GM12891 (cell line): Measurements from ENCODE around the gene FCN2.

Experiments used
- DNase-seq: peaks from one replicate; pipeline ENCODE4 v3.0.0; 2011; ENCODE audit warnings: low spot score; ENCODE audit not compliant: insufficient read length
- FAIRE-seq: peaks from 2 replicates; lab custom pipeline; 2011; peaks lifted over from hg19 to GRCh38; lab: Jason Lieb, UNC
- PAX5 ChIP-seq: IDR thresholded peaks from 2 replicates; pipeline ENCODE4 v1.6.1; 2011; ENCODE audit warnings: low read length, moderate library complexity, mild to moderate bottlenecking; ENCODE audit not compliant: insufficient read depth, severe bottlenecking
- POLR2A ChIP-seq: IDR thresholded peaks from 2 replicates; pipeline ENCODE4 v1.6.1; 2011; ENCODE audit warnings: low read depth, low read length, control low read depth
- POLR2AphosphoS5 ChIP-seq: IDR thresholded peaks from 2 replicates; pipeline ENCODE4 v1.6.1; 2011; ENCODE audit warnings: low read depth, low read length, control low read depth
- POU2F2 ChIP-seq: IDR thresholded peaks from 2 replicates; pipeline ENCODE4 v1.6.1; 2011; ENCODE audit warnings: low read depth, mild to moderate bottlenecking, control low read depth, low read length, moderate library complexity
- SPI1 ChIP-seq: IDR thresholded peaks from 2 replicates; pipeline ENCODE4 v1.6.1; 2011; ENCODE audit warnings: low read depth, low read length, control low read depth
- TAF1 ChIP-seq: IDR thresholded peaks from 2 replicates; pipeline ENCODE4 v1.6.1; 2011; ENCODE audit warnings: low read depth, low read length, control low read depth

Gene FCN2

DNA sequence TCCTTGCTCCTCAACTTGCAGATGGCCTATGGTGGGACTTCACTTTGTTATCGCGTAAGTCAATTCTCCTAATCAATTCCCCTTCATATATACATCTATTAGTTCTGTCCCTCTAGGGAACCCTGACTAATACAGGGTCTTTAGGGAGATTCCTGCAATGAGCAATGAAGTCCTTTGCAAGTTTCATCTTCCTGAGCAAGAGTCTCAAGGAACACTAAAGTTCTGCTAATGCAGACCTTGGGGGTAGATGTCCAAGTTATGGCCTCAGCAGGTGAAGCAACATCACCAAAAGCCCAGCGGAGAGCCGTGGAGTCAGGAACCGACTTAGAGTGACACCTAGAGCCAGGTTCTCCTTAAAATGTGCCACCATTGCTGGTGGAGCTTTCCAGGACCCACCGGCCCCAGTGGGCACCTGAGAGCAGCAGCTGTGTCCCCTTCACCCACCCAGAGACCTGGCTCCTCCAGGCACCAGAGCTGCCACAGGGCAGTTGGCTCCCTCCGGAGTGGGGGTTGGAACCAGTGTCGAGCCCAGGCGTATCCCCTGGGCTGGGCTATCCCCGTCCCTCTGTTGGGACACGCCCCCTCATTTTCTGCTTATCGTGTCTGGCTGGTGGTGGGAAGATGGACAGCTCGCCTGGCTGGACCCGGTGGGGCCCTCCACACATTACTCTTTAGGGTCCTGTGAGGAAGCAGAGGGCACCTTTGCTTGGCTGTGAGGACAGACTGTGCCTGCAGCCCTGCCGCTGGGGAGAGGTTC is 48.0 kb downstream of the FCN2 start:
- DNase-seq: no peak
- FAIRE-seq: no peak
- TF ChIP-seq POLR2AphosphoS5: no peak
- TF ChIP-seq TAF1: no peak
- TF ChIP-seq PAX5: no peak
- TF ChIP-seq POU2F2: no peak
- TF ChIP-seq POLR2A: no peak
- TF ChIP-seq SPI1: no peak

DNA sequence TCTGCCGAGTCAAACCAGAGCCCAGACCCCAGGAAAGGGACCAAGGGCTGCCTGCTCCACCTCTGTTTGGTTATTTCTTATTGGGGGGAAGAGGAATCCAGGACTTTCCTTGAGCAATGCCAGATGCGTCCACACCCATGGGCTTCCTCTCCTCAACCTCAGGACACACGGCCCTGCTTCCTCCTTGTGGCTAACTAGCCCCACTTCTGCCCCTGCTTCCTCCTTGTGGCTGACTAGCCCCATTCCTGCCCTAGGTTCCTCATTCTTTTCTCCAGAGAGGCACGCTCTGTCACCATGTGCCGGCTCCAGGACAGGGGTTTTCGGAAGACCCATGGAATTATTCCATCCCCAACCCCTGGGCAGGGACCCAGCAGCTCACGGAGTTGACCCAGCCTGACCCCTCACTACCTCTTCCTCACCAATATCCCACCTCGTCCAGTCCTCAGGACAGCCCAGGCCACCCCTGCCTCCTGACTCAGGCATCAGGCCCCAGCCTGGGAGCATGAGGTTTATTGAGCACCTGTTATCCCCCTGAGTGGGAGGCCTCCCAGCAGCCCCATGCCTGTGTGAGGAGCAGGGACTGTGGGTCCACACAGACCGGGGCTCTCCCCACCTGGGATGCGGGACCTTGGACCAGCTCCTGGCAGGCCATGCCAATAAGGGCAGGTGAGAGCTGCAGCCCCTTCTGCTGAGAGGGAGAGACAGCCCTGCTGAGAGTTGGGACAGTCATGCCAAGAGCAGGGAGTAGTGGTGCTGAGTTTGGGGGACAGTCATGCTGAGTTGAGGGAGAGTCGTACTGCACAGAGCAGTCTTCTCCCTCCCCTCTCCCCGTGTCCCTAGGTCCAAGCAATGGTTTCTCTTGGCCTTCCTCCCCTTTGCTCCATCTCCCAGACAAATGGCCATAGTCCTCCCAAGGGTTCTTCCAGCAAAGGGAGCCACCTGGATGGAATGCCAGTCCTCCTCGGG is 48.9 kb downstream of the FCN2 start:
- DNase-seq (no peak), FAIRE-seq (peak; percentile 78)
- TF ChIP-seq POLR2AphosphoS5 (no peak), SPI1 (peak; percentile 39; the same call in 1 of the 2 replicates), POU2F2 (no peak)

DNA sequence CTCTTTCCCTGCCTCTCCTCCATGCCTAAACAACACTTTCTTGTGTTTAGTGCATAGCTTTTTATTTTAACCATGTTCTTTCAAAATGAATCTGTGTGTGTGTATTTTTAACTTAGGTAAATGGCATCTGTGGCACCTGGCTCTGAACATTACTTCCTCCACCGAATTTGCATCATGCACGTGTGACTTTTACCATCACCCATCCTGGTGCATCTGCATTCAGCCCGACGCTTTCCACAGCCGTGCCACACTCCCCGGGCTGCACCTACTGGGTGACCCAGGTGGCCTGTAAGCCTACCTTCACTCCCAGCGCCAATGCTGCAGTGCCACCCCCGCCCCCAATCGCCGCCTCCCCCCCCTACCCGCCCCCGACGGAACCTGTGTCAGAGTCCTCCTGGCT is 49.8 kb downstream of the FCN2 start:
- peak; percentile 95 for FAIRE-seq
- DNase-seq: no peak
- TF ChIP-seq TAF1 (no peak), POLR2A (no peak), POU2F2 (peak; percentile 96), SPI1 (no peak), PAX5 (no peak), POLR2AphosphoS5 (no peak)

DNA sequence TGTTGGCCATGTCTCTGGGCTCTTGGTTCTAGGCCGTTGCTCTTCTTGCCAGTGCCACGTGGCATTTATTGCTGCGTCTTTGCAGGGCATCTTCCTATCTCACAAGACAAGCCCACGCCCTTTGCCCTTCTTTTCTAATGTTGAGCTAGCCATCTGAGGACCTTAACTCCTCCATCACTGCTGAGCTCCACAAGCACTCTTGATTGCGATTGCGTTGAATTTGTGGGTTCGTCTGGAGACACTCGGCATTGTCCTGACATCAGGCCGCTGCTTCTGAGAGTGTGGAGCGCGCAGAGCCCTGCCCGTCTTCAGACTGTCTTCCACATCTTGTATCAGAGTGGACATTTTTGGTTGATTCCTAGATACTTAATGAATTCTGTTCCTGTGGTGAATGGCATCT is 51.6 kb downstream of the FCN2 start:
- FAIRE-seq (no peak), DNase-seq (no peak)
- TF ChIP-seq TAF1: no peak
- no peak for TF ChIP-seq POLR2AphosphoS5
- TF ChIP-seq POLR2A: no peak
- no peak for TF ChIP-seq PAX5
- no peak for TF ChIP-seq SPI1
- no peak for TF ChIP-seq POU2F2

DNA sequence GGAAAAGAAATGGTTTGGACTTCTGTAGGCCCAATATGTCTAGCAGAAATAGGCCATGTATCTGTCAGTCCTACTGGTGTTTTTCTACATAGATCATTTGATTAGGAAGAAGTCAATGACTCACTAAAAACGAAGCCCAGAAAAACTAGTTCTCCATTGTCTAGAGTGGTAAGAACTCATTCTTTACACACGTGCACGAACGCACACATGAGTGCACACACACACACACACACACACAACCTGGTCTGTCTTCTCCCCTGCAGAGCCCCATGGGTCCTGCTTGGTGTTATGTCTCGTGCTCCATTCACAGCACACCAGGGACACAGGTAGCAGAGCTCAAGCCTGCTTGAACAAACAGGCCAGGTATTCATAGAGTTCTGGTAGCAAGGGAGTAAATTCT is 52.0 kb downstream of the FCN2 start:
- FAIRE-seq (peak; percentile 58), DNase-seq (no peak)
- no peak for TF ChIP-seq POLR2AphosphoS5
- TF ChIP-seq SPI1: no peak
- TF ChIP-seq TAF1: no peak
- no peak for TF ChIP-seq PAX5
- no peak for TF ChIP-seq POU2F2
- no peak for TF ChIP-seq POLR2A

DNA sequence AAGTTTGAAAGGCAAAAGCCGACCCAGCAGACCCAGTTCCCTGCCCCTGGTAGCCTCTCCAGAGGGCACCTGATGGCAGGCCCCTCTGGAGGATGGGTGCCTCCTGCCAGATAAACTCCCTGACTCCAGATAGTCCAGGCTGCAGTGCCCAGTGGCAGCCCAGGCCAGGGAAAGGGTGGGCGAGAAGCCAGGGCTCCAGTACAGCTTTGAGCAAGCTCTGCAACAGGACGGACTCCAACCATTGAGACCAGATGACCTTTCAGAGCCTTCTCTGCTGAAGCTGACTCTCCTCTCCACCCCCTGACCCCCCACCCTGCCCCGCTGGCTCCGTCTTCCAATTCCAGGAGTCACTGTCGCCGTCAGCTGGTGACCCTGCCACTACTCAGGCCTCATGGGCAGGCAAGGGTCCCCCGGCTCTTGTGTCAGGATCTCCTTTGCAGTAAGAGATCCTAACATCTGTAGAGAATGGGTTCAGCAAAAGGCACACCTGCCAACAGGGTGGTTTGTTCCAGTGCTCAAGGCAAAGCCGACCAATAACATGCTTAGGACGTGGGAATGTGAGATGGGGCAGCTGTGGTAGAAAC is 52.6 kb downstream of the FCN2 start:
- DNase-seq (no peak), FAIRE-seq (no peak)
- TF ChIP-seq POLR2AphosphoS5 (no peak), PAX5 (no peak), POU2F2 (no peak), POLR2A (no peak), SPI1 (no peak), TAF1 (no peak)

DNA sequence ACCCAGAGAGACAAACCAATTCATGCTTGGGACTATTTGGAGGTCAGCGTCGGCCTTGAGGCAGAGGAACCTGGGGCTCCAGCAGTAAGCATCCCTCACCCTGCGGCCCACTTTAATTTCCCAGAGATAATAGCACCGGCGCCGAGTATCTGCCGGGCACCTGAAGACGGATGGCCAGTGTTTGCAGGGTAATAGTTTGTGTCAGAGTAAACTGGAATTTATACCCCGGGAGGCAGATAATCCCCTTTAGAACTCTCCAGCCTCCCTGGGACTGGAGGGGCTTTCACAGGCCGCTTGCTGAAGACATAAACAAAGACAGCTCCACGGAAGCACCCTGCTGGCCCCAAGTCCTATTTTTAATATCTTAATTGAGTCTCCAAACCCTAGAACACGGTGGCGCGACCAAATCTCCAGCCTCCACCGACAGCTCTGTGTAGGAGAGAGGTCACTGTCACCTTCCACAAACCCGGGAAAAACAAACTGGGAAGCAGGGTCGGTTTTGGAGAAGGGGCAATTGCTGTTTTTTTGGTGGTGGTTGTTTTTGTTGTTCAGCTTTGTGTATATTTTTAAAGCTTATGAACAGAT is 54.5 kb downstream of the FCN2 start:
- FAIRE-seq: no peak
- DNase-seq: no peak
- TF ChIP-seq POLR2A (no peak), TAF1 (no peak), PAX5 (no peak), SPI1 (no peak), POLR2AphosphoS5 (no peak), POU2F2 (no peak)

DNA sequence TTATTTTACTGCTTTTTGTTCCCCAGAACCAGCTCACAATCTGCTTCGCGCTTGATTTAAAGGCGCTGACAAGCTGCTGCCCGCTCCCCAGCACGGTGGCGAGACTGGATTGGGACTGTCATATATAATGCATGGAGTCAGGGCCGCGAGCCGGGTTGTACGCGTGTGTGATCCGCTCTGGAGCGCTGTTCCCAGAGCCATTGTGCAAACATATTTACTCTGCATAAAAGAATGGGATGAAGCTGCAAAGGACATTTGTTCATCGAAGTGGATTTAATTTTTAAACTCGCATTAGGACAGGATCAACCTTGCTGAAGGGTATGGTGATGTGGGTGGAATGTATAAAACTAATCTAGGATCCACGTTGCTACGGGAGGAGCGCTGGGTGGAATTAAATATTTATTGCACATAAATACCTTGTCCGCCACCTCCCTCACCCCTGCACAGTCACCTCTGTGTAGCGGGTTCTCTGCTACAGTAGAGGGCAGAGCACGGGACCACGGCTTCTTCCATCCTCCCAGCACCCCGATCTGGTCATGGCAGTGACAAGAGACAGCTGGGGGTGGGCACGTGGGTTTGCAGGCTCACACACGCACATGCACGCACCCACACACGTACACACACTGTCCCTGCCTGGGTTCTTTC is 55.2 kb downstream of the FCN2 start:
- TF ChIP-seq PAX5 (no peak), POU2F2 (peak; percentile 52; the same call in 1 of the 2 replicates)
- DNase-seq (no peak), FAIRE-seq (peak; percentile 23)

DNA sequence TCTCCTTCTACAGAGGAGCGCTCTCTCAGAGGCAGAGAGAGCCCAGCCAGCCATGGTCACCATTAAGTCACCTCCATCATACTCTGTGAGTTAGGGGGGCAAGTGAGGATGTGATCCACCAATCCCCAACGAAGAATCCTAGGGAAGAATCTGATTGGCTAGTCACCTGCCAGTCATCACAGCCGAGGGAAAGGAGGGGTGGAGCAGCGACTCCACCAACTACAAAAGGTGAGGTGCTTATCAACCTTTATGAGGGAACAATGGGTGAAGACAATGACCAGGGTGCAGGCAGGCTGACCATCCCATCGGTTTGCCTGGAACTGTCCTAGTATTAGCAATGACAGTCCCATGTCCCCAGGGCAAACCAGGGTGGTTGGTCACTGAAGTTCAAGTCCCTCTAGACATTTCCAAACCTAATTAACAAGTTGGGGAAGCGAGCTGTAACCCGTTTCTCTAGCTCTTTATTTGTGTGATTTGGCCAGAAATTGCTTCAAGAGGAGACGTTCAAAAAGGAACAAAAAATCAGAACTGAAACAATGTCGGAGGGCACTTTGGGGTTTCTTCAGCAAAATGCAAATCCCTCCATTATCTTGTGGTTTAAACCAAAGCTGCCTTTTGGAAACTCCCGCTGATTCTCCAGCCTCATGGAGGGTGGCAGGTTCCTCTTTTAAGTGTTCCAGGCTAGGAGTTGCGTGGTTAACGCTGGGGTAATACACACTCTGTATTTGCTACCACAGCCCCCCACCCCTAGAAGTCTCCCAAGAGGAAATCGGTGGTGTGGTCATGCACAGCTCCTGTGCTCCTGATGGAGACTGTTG is 55.9 kb downstream of the FCN2 start:
- TF ChIP-seq TAF1 (no peak), PAX5 (no peak), POLR2AphosphoS5 (no peak), SPI1 (peak; percentile 85), POU2F2 (peak; percentile 86; the same call in 1 of the 2 replicates), POLR2A (no peak)
- FAIRE-seq (peak; percentile 94), DNase-seq (peak; percentile 68)
